Neural cell (in vitro differentiated cells): Measurements from ENCODE around the gene LRRC8E.

ENCODE experiments used
- EP300 ChIP-seq: fragments of 450-650 bp; conservative IDR thresholded peaks from 2 replicates; pipeline ENCODE4 v1.6.1; 2014; ENCODE audit warnings: antibody characterized with exemption, mild to moderate bottlenecking, moderate library complexity; ENCODE audit not compliant: poor library complexity, severe bottlenecking
- TF ChIP-seq, protein P1 (sequence below): fragments of 450-650 bp; IDR thresholded peaks from 2 replicates; pipeline ENCODE4 v1.5.1; 2014; ENCODE audit warnings: antibody characterized with exemption, mild to moderate bottlenecking, moderate library complexity; ENCODE audit not compliant: poor library complexity, severe bottlenecking

DNA sequence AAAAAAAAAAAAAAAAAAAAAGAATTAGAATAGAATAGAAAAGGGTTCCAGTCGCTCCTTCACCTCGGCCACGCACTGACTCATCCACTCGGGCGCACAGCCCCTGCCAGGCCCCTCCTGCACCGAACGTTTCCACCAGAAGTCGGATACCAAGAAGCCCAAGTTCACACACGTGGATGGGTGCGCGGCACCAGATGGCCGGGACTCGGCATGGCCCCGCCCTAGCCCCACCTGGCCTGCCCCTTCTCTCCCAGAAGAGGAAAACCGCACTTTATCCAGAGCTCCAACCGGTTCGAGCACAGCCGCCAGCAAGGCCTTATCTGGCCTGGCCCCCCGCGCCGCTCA is 20.0 kb upstream of the LRRC8E start:
- no peak for TF ChIP-seq EP300
- TF ChIP-seq, protein P1, sequence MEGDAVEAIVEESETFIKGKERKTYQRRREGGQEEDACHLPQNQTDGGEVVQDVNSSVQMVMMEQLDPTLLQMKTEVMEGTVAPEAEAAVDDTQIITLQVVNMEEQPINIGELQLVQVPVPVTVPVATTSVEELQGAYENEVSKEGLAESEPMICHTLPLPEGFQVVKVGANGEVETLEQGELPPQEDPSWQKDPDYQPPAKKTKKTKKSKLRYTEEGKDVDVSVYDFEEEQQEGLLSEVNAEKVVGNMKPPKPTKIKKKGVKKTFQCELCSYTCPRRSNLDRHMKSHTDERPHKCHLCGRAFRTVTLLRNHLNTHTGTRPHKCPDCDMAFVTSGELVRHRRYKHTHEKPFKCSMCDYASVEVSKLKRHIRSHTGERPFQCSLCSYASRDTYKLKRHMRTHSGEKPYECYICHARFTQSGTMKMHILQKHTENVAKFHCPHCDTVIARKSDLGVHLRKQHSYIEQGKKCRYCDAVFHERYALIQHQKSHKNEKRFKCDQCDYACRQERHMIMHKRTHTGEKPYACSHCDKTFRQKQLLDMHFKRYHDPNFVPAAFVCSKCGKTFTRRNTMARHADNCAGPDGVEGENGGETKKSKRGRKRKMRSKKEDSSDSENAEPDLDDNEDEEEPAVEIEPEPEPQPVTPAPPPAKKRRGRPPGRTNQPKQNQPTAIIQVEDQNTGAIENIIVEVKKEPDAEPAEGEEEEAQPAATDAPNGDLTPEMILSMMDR, result no peak
